ENCODE data around the gene NSMCE3. TPM values are rescaled to one million over a fixed set of nuclear protein-coding genes. Genes with fewer than 3 reads are reported as not detected.

The NSMCE3 gene

Small RNA genes lying within 50 kb of the gene (small RNA-seq; reads per million reads assigned to genes)
- not detected for gene RF00201
